IMR-90 (cell line): ENCODE results near the gene PSMD9. TPM values are rescaled to one million over a fixed set of nuclear protein-coding genes. Genes with fewer than 3 reads are reported as not detected.

ENCODE experiments used
- ATAC-seq: fragments of 200-7000 bp; cut with Tn5 transposase; 2 replicates; pipeline ENCODE4 v1.9.1; 2020; ENCODE audit warnings: low read depth, mild to moderate bottlenecking, moderate library complexity
- BruUV-seq: library from RNA; stranded (reverse); fragments of 400-500 nt; replicated peaks from 2 replicates; lab custom pipeline; 2021; lab: Mats Ljungman, UMichigan
- CTCF ChIA-PET: fragments of 300-600 bp; formaldehyde crosslinking; extraction: SDS; loops from one replicate; lab custom pipeline; 2021; ENCODE audit warnings: antibody characterized with exemption; lab: Yijun Ruan, JAX
- POLR2A ChIA-PET: fragments of 300-600 bp; sonication (Branson Sonifier 250); formaldehyde crosslinking; loops from one replicate; lab custom pipeline; 2022; ENCODE audit warnings: antibody characterized with exemption; ENCODE audit not compliant: unreplicated experiment; lab: Charles Lee
- DNase-seq: peaks from one replicate; pipeline ENCODE4 v3.0.0; 2013
- H2AFZ ChIP-seq: replicated peaks from 2 replicates; pipeline ENCODE3; 2013; ENCODE audit warnings: low read length, mild to moderate bottlenecking; ENCODE audit not compliant: poor library complexity
- H2AK5ac ChIP-seq: 2 replicates; pipeline ENCODE4 v1.6.1; 2013; ENCODE audit warnings: low read depth, low read length, inconsistent platforms
- H2AK9ac ChIP-seq: replicated peaks from 2 replicates; pipeline ENCODE3; 2013; ENCODE audit warnings: mild to moderate bottlenecking, low read depth, low read length, moderate library complexity; ENCODE audit not compliant: poor library complexity
- H2BK120ac ChIP-seq: 2 replicates; pipeline ENCODE4 v1.6.1; 2013; ENCODE audit warnings: low read depth, low read length, inconsistent platforms
- H2BK15ac ChIP-seq: 3 replicates; pipeline ENCODE4 v1.6.1; 2013; ENCODE audit warnings: low read depth, low read length, inconsistent platforms
- H2BK20ac ChIP-seq: 2 replicates; pipeline ENCODE4 v1.6.1; 2013; ENCODE audit warnings: low read depth, mild to moderate bottlenecking, inconsistent platforms, low read length, moderate library complexity
- H2BK5ac ChIP-seq: 2 replicates; pipeline ENCODE4 v1.6.1; 2013; ENCODE audit warnings: mild to moderate bottlenecking, low read depth, low read length, inconsistent platforms; ENCODE audit not compliant: poor library complexity, severe bottlenecking
- H3K14ac ChIP-seq: replicated peaks from 2 replicates; pipeline ENCODE4 v1.6.1; 2013; ENCODE audit warnings: low read depth, low read length, inconsistent platforms
- H3K18ac ChIP-seq: 2 replicates; pipeline ENCODE4 v1.6.1; 2013; ENCODE audit warnings: low read depth, low read length, control low read depth
- H3K23ac ChIP-seq: 2 replicates; pipeline ENCODE4 v1.6.1; 2013; ENCODE audit warnings: low read depth, low read length, inconsistent platforms
- H3K27ac ChIP-seq: 2 replicates; pipeline ENCODE4 v1.5.1; 2013; ENCODE audit warnings: mild to moderate bottlenecking, control low read depth, low read length; ENCODE audit not compliant: insufficient read depth
- H3K27me3 ChIP-seq: 2 replicates; pipeline ENCODE4 v1.6.1; 2013; ENCODE audit warnings: low read length; ENCODE audit not compliant: control insufficient read depth, insufficient read depth
- H3K36me3 ChIP-seq: 2 replicates; pipeline ENCODE4 v1.6.1; 2013; ENCODE audit warnings: low read length, mixed read lengths; ENCODE audit not compliant: control insufficient read depth, insufficient read depth
- H3K4ac ChIP-seq: 2 replicates; pipeline ENCODE4 v1.6.1; 2013; ENCODE audit warnings: low read depth, low read length, inconsistent platforms
- H3K4me1 ChIP-seq: 2 replicates; pipeline ENCODE4 v1.6.1; 2013; ENCODE audit warnings: low read length, mixed read lengths; ENCODE audit not compliant: control insufficient read depth, insufficient read depth
- H3K4me2 ChIP-seq: 2 replicates; pipeline ENCODE4 v1.6.1; 2013; ENCODE audit warnings: low read depth, mild to moderate bottlenecking, control low read depth, low read length, moderate library complexity
- H3K4me3 ChIP-seq: 2 replicates; pipeline ENCODE4 v1.5.1; 2013; ENCODE audit warnings: low read depth, mild to moderate bottlenecking, control low read depth, low read length, moderate library complexity; ENCODE audit not compliant: insufficient read depth
- H3K56ac ChIP-seq: 2 replicates; pipeline ENCODE4 v1.6.1; 2013; ENCODE audit warnings: low read length, inconsistent platforms; ENCODE audit not compliant: insufficient read depth; ENCODE audit errors: extremely low read depth
- H3K79me1 ChIP-seq, 2 experiments: 2 replicates each; pipeline ENCODE4 v1.6.1; 2013; ENCODE audit warnings: low read length in 2 of 2, inconsistent platforms in 1 of 2, low read depth in 1 of 2
- H3K9ac ChIP-seq: 2 replicates; pipeline ENCODE4 v1.6.1; 2013; ENCODE audit warnings: low read depth, low read length, control low read depth
- H3K9me1 ChIP-seq: 2 replicates; pipeline ENCODE4 v1.6.1; 2013; ENCODE audit warnings: low read length, inconsistent platforms; ENCODE audit not compliant: insufficient read depth
- H3K9me3 ChIP-seq: 2 replicates; pipeline ENCODE4 v1.6.1; 2013; ENCODE audit warnings: low read length; ENCODE audit not compliant: control insufficient read depth, insufficient read depth
- H4K20me1 ChIP-seq: 2 replicates; pipeline ENCODE4 v1.6.1; 2013; ENCODE audit warnings: low read length, inconsistent platforms; ENCODE audit not compliant: insufficient read depth
- H4K5ac ChIP-seq: 2 replicates; pipeline ENCODE4 v1.6.1; 2013; ENCODE audit warnings: mild to moderate bottlenecking, low read depth, low read length, control low read depth
- H4K8ac ChIP-seq, 2 experiments: 2 replicates each; pipeline ENCODE4 v1.6.1; 2013; ENCODE audit warnings: low read depth in 2 of 2, low read length in 2 of 2, control low read depth in 1 of 2, inconsistent platforms in 1 of 2
- H4K91ac ChIP-seq: 2 replicates; pipeline ENCODE4 v1.6.1; 2013; ENCODE audit warnings: low read depth, low read length, inconsistent platforms; ENCODE audit not compliant: insufficient read depth
- BHLHE40 ChIP-seq: fragments of 150-350 bp; IDR thresholded peaks from 2 replicates; pipeline ENCODE4 v1.6.1; 2016; ENCODE audit warnings: mild to moderate bottlenecking, low read depth, low read length
- CEBPB ChIP-seq: IDR thresholded peaks from 2 replicates; pipeline ENCODE4 v1.6.1; 2012; ENCODE audit warnings: low read depth, low read length, improper control_type of control experiment
- CHD1 ChIP-seq: IDR thresholded peaks from 2 replicates; pipeline ENCODE4 v1.6.1; 2012; ENCODE audit warnings: low read depth, low read length, improper control_type of control experiment
- FOS ChIP-seq: fragments of 150-350 bp; IDR thresholded peaks from 2 replicates; pipeline ENCODE4 v1.6.1; 2016; ENCODE audit warnings: low read depth, low read length
- MAFK ChIP-seq: IDR thresholded peaks from 2 replicates; pipeline ENCODE4 v1.6.1; 2012; ENCODE audit warnings: low read depth, low read length, improper control_type of control experiment
- MXI1 ChIP-seq: IDR thresholded peaks from 2 replicates; pipeline ENCODE4 v1.6.1; 2012; ENCODE audit warnings: low read depth, mild to moderate bottlenecking, low read length, moderate library complexity, borderline replicate concordance
- NFE2L2 ChIP-seq: fragments of 150-350 bp; IDR thresholded peaks from 2 replicates; pipeline ENCODE4 v1.6.1; 2016; ENCODE audit warnings: low read depth, mild to moderate bottlenecking, low read length
- RAD21 ChIP-seq: IDR thresholded peaks from 2 replicates; pipeline ENCODE4 v1.6.1; 2012; ENCODE audit warnings: low read length, improper control_type of control experiment
- RCOR1 ChIP-seq: IDR thresholded peaks from 2 replicates; pipeline ENCODE4 v1.6.1; 2012; ENCODE audit warnings: mild to moderate bottlenecking, low read length, improper control_type of control experiment; ENCODE audit not compliant: insufficient replicate concordance
- WGBS, 2 experiments: methylation state at CpG; one replicate each; pipeline versions ENCODE4 v1.1.5 to v1.1.7; 2013; ENCODE audit warnings: missing lambda C conversion rate in 2 of 2; ENCODE audit not compliant: insufficient read length in 1 of 2; ENCODE audit errors: extremely low coverage in 2 of 2; 5-methylcytosine and 5-hydroxymethylcytosine counted together
- dilution Hi-C: fragments of 300-500 bp; cut with HindIII; formaldehyde crosslinking; loops from one replicate; pipeline ENCODE4 v1.14.3; 2018; ENCODE audit warnings: low sequenced_read_pairs; ENCODE audit not compliant: unreplicated experiment
- in situ Hi-C: fragments of 300-500 bp; cut with MboI; formaldehyde crosslinking; loops from 3 replicates; pipeline ENCODE4 v1.14.3; 2019; ENCODE audit warnings: low sequenced_read_pairs, inconsistent platforms, mixed read lengths
- intact Hi-C: fragments of 100-400 bp; cut with micrococcal nuclease; formaldehyde crosslinking; loops from 2 replicates; pipeline ENCODE4 v1.10.0; 2022
- polyA plus RNA-seq, 3 experiments: library from polyadenylated mRNA; depleted of rRNA; stranded (reverse); fragments of >200 nt; gene quantifications; 2 replicates each; pipeline ENCODE4 v1.2.3, GENCODE V29; 2012; ENCODE audit warnings: low replicate concordance in 1 of 3
- total RNA-seq: library from RNA; depleted of rRNA; stranded (reverse); fragments of >200 nt; gene quantifications from 2 replicates; pipeline ENCODE4 v1.2.3, GENCODE V29; 2012
- TF ChIP-seq, protein P1 (sequence below): fragments of 150-350 bp; IDR thresholded peaks from 2 replicates; pipeline ENCODE4 v1.6.1; 2016; ENCODE audit warnings: low read depth, mild to moderate bottlenecking, low read length, moderate library complexity, borderline replicate concordance
- TF ChIP-seq, protein P2 (sequence below): conservative IDR thresholded peaks from 2 replicates; pipeline ENCODE4 v1.5.1; 2012; ENCODE audit warnings: mild to moderate bottlenecking, low read depth, low read length, improper control_type of control experiment

The PSMD9 gene
- total and polyA plus RNA-seq, 2 of the 4 experiments (the other 2 are of a cell fraction) = 135 to 142 TPM

DNA sequence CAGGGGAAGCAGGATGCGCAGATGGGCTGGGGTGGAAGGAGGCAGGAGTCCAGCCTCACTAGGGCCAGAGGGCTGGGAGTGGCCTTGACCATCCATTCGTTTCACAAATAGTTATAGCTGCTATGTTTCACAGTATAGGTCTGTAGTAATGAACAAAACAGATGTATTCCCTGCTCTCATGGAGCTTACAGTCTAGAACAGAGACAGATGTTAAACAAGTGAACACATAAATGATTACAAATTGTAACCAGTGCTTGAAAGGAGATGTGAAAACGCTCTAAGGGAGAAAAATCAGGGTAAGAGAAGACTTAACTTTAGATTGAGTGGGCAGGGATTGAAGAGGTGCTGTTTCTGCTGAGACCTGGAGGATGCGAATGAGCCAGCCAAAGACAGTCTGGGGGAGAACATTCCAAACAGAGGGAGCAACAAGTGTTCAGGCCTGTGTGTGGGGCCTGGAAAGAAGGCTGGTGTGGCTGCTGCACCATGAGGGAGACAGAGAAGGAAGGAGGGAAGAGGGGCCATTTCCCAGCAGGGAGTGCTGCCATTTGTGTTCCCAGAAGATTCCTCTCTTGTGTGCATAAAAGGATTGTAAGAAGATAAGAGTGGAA is 44.4 kb downstream of the PSMD9 start (continued):
- TF ChIP-seq MXI1 = no peak

DNA sequence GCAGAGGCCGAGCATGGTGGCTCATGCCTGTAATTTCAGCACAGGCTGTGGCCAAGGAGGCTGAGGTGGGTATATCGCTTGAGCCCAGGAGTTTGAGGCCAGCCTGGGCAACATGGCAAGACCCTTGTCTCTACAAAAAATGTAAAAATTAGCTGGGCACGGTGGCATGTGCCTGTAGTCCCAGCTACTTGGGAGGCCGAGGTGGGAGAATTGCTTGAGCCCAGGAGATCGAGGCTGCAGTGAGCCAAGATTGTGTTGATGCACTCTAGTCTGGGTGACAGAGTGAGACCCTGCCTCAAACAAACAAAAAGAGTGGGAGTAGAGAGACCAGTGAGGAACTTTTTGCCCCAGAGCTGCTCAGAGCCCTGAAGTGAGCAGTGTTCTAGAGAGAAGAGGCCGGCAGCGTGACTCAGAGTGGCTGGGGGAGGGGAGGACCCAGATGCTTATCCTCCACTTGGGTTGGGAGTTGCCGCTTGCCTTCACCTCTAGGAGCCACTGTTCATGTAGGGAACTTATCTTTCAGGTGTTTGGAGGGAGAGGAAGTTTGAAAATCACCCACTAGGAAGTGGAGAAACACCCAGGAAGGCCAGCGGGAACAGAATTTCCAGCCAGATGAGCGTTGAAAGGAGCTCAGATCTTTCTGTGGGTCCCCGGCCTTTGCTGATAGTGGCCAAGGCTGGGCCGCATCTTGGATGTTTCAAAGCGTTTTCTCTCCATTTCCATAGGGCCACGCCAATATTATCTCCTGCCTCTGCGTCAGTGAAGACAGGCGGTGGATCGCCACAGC is 45.1 kb downstream of the PSMD9 start:
- H2AK9ac ChIP-seq = peak overlapping the region; percentile 48
- dilution Hi-C loops = no loop called here
- CTCF ChIA-PET = no interaction called here
- TF ChIP-seq MXI1 = no peak
- TF ChIP-seq MAFK = no peak
- TF ChIP-seq NFE2L2 = no peak
- TF ChIP-seq BHLHE40 = no peak
- TF ChIP-seq, protein P1, sequence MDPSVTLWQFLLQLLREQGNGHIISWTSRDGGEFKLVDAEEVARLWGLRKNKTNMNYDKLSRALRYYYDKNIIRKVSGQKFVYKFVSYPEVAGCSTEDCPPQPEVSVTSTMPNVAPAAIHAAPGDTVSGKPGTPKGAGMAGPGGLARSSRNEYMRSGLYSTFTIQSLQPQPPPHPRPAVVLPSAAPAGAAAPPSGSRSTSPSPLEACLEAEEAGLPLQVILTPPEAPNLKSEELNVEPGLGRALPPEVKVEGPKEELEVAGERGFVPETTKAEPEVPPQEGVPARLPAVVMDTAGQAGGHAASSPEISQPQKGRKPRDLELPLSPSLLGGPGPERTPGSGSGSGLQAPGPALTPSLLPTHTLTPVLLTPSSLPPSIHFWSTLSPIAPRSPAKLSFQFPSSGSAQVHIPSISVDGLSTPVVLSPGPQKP = no peak
- TF ChIP-seq, protein P2, sequence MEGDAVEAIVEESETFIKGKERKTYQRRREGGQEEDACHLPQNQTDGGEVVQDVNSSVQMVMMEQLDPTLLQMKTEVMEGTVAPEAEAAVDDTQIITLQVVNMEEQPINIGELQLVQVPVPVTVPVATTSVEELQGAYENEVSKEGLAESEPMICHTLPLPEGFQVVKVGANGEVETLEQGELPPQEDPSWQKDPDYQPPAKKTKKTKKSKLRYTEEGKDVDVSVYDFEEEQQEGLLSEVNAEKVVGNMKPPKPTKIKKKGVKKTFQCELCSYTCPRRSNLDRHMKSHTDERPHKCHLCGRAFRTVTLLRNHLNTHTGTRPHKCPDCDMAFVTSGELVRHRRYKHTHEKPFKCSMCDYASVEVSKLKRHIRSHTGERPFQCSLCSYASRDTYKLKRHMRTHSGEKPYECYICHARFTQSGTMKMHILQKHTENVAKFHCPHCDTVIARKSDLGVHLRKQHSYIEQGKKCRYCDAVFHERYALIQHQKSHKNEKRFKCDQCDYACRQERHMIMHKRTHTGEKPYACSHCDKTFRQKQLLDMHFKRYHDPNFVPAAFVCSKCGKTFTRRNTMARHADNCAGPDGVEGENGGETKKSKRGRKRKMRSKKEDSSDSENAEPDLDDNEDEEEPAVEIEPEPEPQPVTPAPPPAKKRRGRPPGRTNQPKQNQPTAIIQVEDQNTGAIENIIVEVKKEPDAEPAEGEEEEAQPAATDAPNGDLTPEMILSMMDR = no peak
- no peak for TF ChIP-seq CHD1
- no peak for TF ChIP-seq CEBPB
- no peak for TF ChIP-seq RCOR1
- TF ChIP-seq RAD21 = no peak
- TF ChIP-seq FOS = no peak

More for the DNA sequence above, 45.1 kb downstream of the PSMD9 start:
- no peak overlapping the region for H2BK5ac ChIP-seq
- no peak overlapping the region for H3K27ac ChIP-seq
- H3K9ac ChIP-seq = no peak overlapping the region
- H3K56ac ChIP-seq = no peak overlapping the region
- H3K36me3 ChIP-seq = peaks cover 11% of the 10 kb centered on the region
- peak overlapping the region; percentile 61; the same call in 2 of the 3 replicates for H2BK15ac ChIP-seq
- peak overlapping the region; percentile 45 to 78; a peak in 1 of 4 replicates for H4K8ac ChIP-seq
- H2AK5ac ChIP-seq = peak overlapping the region; percentile 48; the same call in 1 of the 2 replicates
- H3K23ac ChIP-seq = no peak overlapping the region
- BruUV-seq = no TSS peak
- no peaks in the 10 kb centered on the region for H4K20me1 ChIP-seq
- 0 out of 2 replicates have a peak overlapping the region, but pooled peaks have one; percentile 9 for H2BK20ac ChIP-seq
- H3K4me2 ChIP-seq = no peak overlapping the region
- peaks cover 4% of the 10 kb centered on the region; the same call in 1 of the 2 replicates for H3K9me3 ChIP-seq
- peak overlapping the region; percentile 51; the same call in 1 of the 2 replicates for H3K4ac ChIP-seq
- H3K4me3 ChIP-seq = no peak overlapping the region
- H3K9me1 ChIP-seq = peaks cover 7% of the 10 kb centered on the region; the same call in 1 of the 2 replicates
- no peaks in the 10 kb centered on the region for H3K79me1 ChIP-seq
- intact Hi-C loops = loop anchor here (1.0 kb wide), 1 partner anchor 22 kb away; no protein-coding TSS in a partner anchor
- H3K27me3 ChIP-seq = no peaks in the 10 kb centered on the region
- H3K18ac ChIP-seq = no peak overlapping the region
- WGBS, 2 experiments = 75% methylated on average over 4 of the region's 17 CpGs; no CpG with 5 or more reads in 1 of the 2 experiments
- in situ Hi-C loops = no loop called here
- POLR2A ChIA-PET = no interaction called here
- ATAC-seq (peak; percentile 77), DNase-seq (peak; percentile 42)
- H2AFZ ChIP-seq = peak overlapping the region; percentile 47
- H4K91ac ChIP-seq = peak overlapping the region; percentile 60; the same call in 1 of the 2 replicates
- peak overlapping the region; percentile 26; the same call in 1 of the 2 replicates for H2BK120ac ChIP-seq
- peaks cover 2% of the 10 kb centered on the region; the same call in 1 of the 2 replicates for H3K4me1 ChIP-seq
- H4K5ac ChIP-seq = no peak overlapping the region; the same call in 1 of the 2 replicates
- H3K14ac ChIP-seq = no peak overlapping the region; the same call in 1 of the 2 replicates
